K562 (cell line): ENCODE data around the gene CWC22.

Experiments used
- C11orf30 ChIP-seq: fragments of 450-650 bp; IDR thresholded peaks from 2 replicates; pipeline ENCODE4 v1.6.1; 2016; ENCODE audit warnings: low read depth, mild to moderate bottlenecking
- CTCF ChIP-seq, 3 experiments: IDR thresholded peaks in 2 of 3; conservative IDR thresholded peaks in 1 of 3; 2 replicates each; pipeline ENCODE4 v1.5.1; 2011 to 2012; ENCODE audit warnings: low read length in 3 of 3, mild to moderate bottlenecking in 3 of 3, control low read depth in 2 of 3, improper control_type of control experiment in 1 of 3, inconsistent platforms in 1 of 3, low read depth in 1 of 3, mixed read lengths in 1 of 3, moderate library complexity in 1 of 3; ENCODE audit not compliant: insufficient read depth in 2 of 3
- E2F1 ChIP-seq: sonication (generic); formaldehyde crosslinking; IDR thresholded peaks from 2 replicates; pipeline ENCODE4 v1.8.1; 2023; ENCODE audit warnings: mild to moderate bottlenecking, missing genetic modification reagents, moderate library complexity
- EZH2 ChIP-seq: IDR thresholded peaks from 2 replicates; pipeline ENCODE4 v1.6.1; 2012; ENCODE audit warnings: low read depth, mild to moderate bottlenecking, inconsistent platforms, low read length, borderline replicate concordance
- MAX ChIP-seq: sonication (generic); formaldehyde crosslinking; IDR thresholded peaks from 2 replicates; pipeline ENCODE4 v1.9.0; 2022; ENCODE audit warnings: mild to moderate bottlenecking, missing genetic modification reagents
- NR2C2 ChIP-seq, 2 experiments: fragments of 200-800 bp in 1 of 2; sonication (Bioruptor generic) in 1 of 2; sonication (generic) in 1 of 2; formaldehyde crosslinking in 1 of 2; IDR thresholded peaks; 2 replicates each; pipeline versions ENCODE4 v1.6.1 to v1.8.0; 2016 to 2022; ENCODE audit warnings: mild to moderate bottlenecking in 1 of 2, missing compliant biosample characterization in 1 of 2, missing genetic modification characterization in 1 of 2, missing genetic modification reagents in 1 of 2
- PBX2 ChIP-seq, 2 experiments: IDR thresholded peaks in 1 of 2; conservative IDR thresholded peaks in 1 of 2; 2 replicates each; pipeline ENCODE4 v1.6.1; 2016; ENCODE audit warnings: low read depth in 2 of 2, mild to moderate bottlenecking in 1 of 2, missing compliant biosample characterization in 1 of 2, missing genetic modification characterization in 1 of 2, moderate library complexity in 1 of 2
- POLR2AphosphoS2 ChIP-seq: IDR thresholded peaks from 2 replicates; pipeline ENCODE4 v1.6.1; 2012; ENCODE audit warnings: low read length, improper control_type of control experiment
- ZBTB43 ChIP-seq: sonication (generic); formaldehyde crosslinking; IDR thresholded peaks from 2 replicates; pipeline ENCODE4 v1.8.0; 2023; ENCODE audit warnings: mild to moderate bottlenecking, missing genetic modification reagents

GRCh38 chr2:180010701-180011100 lies 3.6 kb upstream of the CWC22 start:
- no peak for TF ChIP-seq EZH2
- no peak for TF ChIP-seq CTCF (IDR thresholded peaks at IDR 0.05 in 2 of 3, conservative IDR thresholded peaks at IDR 0.05 in 1 of 3; ENCODE audit: insufficient read depth in 2 of 3, low read depth in 1 of 3, low read length in 3 of 3)
- no peak for TF ChIP-seq POLR2AphosphoS2
- TF ChIP-seq PBX2 (CRISPR knock-in tag; IDR thresholded peaks at IDR 0.05; ENCODE audit: low read depth) = no peak
- no peak for TF ChIP-seq PBX2 (tag; conservative IDR thresholded peaks at IDR 0.05; ENCODE audit: low read depth)
- TF ChIP-seq C11orf30 = no peak
- TF ChIP-seq E2F1 (CRISPR knock-in tag) = no peak
- no peak for TF ChIP-seq NR2C2 (CRISPR knock-in tag; IDR thresholded peaks at IDR 0.05)
- no peak for TF ChIP-seq NR2C2 (tag; IDR thresholded peaks at IDR 0.05)
- no peak for TF ChIP-seq MAX (CRISPR knock-in tag)
- TF ChIP-seq ZBTB43 (CRISPR knock-in tag) = no peak
